ENCODE measurements around the gene NLGN1.
"Not testable (repeated sequence)": the region's sequence is repeated elsewhere in the genome, so short reads cannot be mapped to it uniquely, and the experiment has no call there.

Gene NLGN1

DNA sequence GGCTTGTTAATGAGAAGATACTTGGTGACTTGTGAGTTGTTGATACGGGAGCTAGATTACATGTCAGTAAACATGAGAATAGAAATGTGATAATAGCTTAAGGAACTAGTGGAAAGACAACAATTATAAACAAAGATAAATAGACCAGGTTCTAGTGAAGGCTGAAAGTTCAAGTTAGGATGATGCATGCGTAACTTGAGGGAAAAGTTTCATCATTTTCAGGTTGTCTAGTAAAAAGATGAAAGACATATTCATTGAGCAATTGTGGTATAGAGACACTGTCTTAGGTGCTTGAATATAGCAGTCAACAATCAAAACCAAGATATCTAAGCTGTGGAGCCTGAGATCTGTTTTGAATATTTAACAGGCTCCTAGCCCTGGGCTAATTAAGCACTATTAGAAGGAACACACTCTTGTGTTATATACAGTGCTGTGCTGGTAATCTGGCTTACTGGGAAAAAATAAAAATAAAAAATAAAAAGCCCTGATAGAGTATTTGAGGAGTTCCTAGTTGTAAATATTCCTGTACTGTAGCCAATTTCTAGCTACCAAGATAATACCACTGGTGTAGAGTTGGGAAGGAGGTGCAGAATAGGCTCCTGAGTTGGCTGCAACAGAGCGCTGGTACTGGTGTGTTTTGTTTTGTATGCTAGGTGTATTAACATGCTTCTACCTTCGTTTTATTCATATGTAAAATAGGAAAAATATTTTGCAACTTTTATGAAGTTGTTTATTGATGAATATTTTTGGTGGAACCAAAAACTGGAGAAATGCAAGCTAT lies 68.5 kb downstream of the NLGN1 start:
- Mint-ChIP-seq H3K9me3 (no peaks in the 10 kb centered on the region), H3K27me3 (ENCODE audit: low read depth) (no peaks in the 10 kb centered on the region), H3K27ac (no peak overlapping the region), H3K36me3 (ENCODE audit: low read depth) (no peaks in the 10 kb centered on the region), H3K4me1 (ENCODE audit: low read depth) (no peaks in the 10 kb centered on the region), H3K4me3 (no peak overlapping the region)
- no peak for DNase-seq (ENCODE audit: low spot score)

DNA sequence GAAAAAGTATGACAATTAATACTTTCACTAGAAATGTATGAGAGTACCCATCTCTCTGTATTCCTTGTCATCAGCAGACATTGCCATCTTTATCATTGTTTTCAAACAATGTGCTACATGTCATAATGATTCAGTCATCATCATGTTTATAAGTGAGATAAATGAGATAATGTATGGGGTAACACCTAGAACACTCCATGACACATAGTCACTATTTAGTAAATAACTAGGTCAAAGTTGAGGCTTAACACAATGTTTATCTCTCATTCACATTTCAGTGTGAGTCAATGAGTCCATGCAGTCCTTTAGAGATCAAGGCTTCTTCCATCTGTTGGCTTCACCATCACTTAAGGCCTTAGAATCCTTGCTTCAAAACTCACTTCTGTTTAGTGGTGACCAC lies 70.0 kb downstream of the NLGN1 start:
- no peak for DNase-seq (ENCODE audit: low spot score)
- H3K4me3 Mint-ChIP-seq: no peak overlapping the region
- no peak overlapping the region for H3K27ac Mint-ChIP-seq
- H3K27me3 Mint-ChIP-seq (ENCODE audit: low read depth): no peaks in the 10 kb centered on the region
- no peaks in the 10 kb centered on the region for H3K9me3 Mint-ChIP-seq
- H3K36me3 Mint-ChIP-seq (ENCODE audit: low read depth): no peaks in the 10 kb centered on the region
- no peaks in the 10 kb centered on the region for H3K4me1 Mint-ChIP-seq (ENCODE audit: low read depth)

DNA sequence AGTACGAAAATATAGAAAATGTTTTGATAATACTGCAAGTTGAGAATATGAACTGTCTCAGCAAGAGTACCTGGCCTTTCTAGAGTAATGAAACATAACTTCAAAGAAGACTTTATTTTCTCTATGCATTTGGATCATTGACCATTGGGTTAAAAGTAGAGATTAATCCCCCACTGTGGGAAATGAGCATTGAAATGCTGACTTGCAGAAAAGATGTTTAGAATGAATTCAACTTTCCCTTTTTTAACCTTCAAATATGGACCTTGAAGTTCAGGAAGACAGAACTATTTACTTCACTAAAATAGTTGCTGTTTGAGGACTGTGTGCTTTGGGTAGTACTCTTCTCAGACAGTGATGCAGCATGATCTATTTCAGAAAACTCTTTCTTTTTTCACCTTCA lies 75.7 kb downstream of the NLGN1 start:
- no peaks in the 10 kb centered on the region for H3K36me3 Mint-ChIP-seq (ENCODE audit: low read depth)
- no peaks in the 10 kb centered on the region for H3K9me3 Mint-ChIP-seq
- H3K4me3 Mint-ChIP-seq: no peak overlapping the region
- no peaks in the 10 kb centered on the region for H3K4me1 Mint-ChIP-seq (ENCODE audit: low read depth)
- no peak overlapping the region for H3K27ac Mint-ChIP-seq
- H3K27me3 Mint-ChIP-seq (ENCODE audit: low read depth): no peaks in the 10 kb centered on the region
- DNase-seq (ENCODE audit: low spot score): no peak

DNA sequence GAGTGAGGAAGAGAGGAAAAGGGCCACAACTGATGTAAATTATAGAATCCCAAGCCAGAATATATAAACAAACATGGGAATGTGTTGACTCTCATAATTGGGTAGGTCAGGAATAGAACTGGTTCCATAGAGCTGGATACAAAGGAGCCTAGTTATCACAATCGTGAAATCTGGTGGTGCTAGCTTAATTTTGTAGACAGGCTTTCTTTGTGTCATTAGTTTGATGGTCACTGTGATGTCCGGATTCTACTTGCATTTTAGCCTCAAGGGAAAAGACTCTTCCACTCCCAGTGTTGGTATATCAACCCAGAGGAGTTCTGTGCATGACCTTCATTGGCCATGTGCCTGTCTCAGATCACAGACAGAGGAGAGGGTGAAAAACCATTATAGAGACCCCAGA lies 81.8 kb downstream of the NLGN1 start:
- peaks cover 3% of the 10 kb centered on the region for H3K9me3 Mint-ChIP-seq

DNA sequence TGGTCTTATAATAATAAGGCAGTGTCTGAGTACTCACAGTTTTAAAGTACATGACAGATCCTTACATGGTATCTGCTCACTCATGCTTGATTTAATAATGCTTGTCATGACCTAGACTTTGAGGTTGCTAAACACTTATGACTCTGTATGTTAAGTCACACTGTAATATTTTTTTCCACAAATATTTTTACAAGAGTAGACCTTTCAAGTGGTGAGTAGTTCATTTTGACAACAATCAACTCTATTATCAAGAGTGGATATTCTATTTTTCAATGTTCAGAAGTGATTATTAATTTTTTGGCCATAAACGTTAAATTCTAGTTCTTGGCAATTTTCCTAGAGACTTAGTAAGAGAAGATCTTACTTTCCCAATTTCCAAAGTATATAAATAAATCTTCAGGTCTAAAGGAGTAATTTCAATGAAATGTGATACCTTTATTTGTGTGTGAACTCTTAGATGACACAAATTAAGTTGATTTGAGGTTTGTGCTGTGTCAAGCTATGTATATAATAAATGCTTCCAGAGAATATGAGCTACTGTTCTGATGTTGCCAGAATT lies 104.5 kb downstream of the NLGN1 start:
- Mint-ChIP-seq H3K27me3 (ENCODE audit: low read depth) (no peaks in the 10 kb centered on the region), H3K9me3 (no peaks in the 10 kb centered on the region), H3K36me3 (ENCODE audit: low read depth) (no peaks in the 10 kb centered on the region), H3K4me1 (ENCODE audit: low read depth) (no peaks in the 10 kb centered on the region), H3K27ac (no peak overlapping the region), H3K4me3 (no peak overlapping the region)
- DNase-seq (ENCODE audit: low spot score): no peak

More for the DNA sequence above, 81.8 kb downstream of the NLGN1 start:
- H3K36me3 Mint-ChIP-seq (ENCODE audit: low read depth): no peaks in the 10 kb centered on the region
- no peaks in the 10 kb centered on the region for H3K27me3 Mint-ChIP-seq (ENCODE audit: low read depth)
- no peak overlapping the region for H3K27ac Mint-ChIP-seq
- H3K4me1 Mint-ChIP-seq (ENCODE audit: low read depth): no peaks in the 10 kb centered on the region
- DNase-seq (ENCODE audit: low spot score): no peak
- no peak overlapping the region for H3K4me3 Mint-ChIP-seq

DNA sequence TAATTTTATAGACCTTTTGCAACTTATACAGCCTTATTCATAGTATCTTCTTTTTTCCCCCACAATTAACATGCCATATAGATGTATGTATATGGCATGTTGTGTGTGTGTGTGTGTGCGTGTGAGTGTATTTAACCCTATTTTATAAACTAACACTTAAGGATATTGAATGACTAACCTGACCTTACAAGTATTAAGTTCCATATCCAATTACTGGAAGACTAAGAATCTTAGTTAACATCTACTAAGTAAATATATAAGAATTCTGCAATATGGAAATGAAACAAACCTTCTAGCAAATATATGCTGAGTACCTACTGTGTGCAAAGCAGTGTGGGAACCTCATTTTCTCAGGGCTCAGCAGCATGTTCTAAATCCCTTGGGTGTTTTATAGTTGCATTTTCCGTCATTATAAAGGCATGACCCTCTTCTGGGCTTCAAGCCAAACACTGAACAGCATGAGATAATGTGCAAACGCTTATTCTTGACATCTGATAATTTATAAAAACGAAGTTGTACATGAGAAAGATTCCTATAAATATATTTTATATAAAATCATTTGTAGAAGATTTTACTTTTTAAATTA lies 105.5 kb downstream of the NLGN1 start:
- Mint-ChIP-seq H3K4me3 (no peak overlapping the region), H3K27me3 (ENCODE audit: low read depth) (no peaks in the 10 kb centered on the region), H3K36me3 (ENCODE audit: low read depth) (no peaks in the 10 kb centered on the region), H3K27ac (no peak overlapping the region), H3K9me3 (no peaks in the 10 kb centered on the region), H3K4me1 (ENCODE audit: low read depth) (no peaks in the 10 kb centered on the region)
- no peak for DNase-seq (ENCODE audit: low spot score)

DNA sequence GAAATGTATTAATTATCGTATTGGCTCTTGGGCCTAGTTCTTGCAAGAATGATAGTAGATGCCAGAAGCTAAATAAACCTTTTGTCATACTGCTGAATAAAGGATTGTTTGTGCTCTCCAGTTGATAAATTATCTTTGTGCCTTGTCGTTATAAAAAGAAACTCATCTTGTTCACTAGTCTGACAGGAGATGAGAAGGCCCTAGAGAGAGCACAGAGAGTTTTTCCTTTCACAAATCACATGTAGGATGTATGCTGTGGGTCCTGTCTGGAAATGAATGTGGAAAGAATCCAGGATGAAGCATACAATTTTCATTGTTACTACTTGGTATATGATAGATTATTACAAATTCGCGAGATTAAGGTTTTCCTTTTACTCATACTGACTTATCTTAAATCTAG lies 113.0 kb downstream of the NLGN1 start:
- Mint-ChIP-seq H3K4me1 (ENCODE audit: low read depth) (no peaks in the 10 kb centered on the region), H3K27me3 (ENCODE audit: low read depth) (no peaks in the 10 kb centered on the region), H3K27ac (no peak overlapping the region), H3K4me3 (no peak overlapping the region), H3K36me3 (ENCODE audit: low read depth) (no peaks in the 10 kb centered on the region), H3K9me3 (peaks cover 5% of the 10 kb centered on the region)
- no peak for DNase-seq (ENCODE audit: low spot score)

DNA sequence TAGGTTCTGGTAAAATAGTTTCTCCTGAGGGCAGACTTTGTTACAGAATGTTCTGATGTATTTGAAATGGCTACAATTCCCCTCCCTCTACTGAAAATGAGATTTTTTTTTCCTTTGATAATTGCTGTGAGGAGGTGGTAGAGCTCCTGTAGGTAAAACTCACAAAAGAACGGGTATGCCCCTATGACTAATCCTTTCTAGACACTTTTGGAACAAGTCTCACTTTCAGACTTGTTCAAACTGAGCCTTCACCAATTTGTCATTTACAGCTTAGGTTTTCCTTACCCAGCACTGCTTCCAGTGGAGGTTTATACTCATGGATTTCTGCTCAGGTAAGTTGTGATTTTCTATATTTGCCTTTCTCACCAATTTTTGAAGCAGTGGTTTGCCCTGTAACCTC lies 115.6 kb downstream of the NLGN1 start:
- Mint-ChIP-seq H3K9me3 (peaks cover 5% of the 10 kb centered on the region), H3K4me3 (no peak overlapping the region), H3K4me1 (ENCODE audit: low read depth) (no peaks in the 10 kb centered on the region), H3K27ac (no peak overlapping the region), H3K36me3 (ENCODE audit: low read depth) (no peaks in the 10 kb centered on the region), H3K27me3 (ENCODE audit: low read depth) (no peaks in the 10 kb centered on the region)
- no peak for DNase-seq (ENCODE audit: low spot score)

DNA sequence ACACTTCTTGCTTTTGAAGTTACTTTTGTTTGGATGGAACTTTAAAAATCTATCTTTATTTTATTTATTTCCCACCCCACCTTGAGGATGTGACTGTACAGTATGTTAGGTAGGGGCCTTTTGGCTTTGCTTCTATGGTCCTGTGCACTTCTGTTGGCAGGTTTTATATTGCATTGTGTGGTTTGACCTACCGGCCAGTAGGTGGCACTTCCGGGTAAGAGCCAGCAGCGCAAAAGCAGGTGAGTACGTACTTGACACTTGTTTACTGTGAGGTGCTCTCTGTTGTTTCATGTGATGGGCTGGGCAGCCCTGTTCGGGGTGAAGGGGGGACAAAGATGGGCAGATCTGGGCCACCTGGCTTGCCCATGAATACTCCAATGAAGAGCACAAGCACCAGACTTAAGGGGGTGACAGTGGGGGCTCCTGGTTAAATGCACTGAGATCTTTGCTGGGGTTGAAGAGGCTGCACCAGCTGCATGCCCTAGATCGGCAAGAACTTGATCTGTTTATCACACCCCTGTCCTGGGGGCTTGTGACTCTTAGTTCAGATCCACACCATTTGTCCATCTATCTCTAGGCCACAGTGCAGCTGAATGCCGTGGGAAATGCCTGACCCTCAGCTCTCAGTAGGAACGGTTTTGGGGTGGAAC lies 131.6 kb downstream of the NLGN1 start:
- Mint-ChIP-seq H3K27ac (no peak overlapping the region), H3K4me1 (ENCODE audit: low read depth) (no peaks in the 10 kb centered on the region), H3K27me3 (ENCODE audit: low read depth) (no peaks in the 10 kb centered on the region), H3K4me3 (no peak overlapping the region), H3K36me3 (ENCODE audit: low read depth) (no peaks in the 10 kb centered on the region), H3K9me3 (peaks cover 27% of the 10 kb centered on the region)
- no peak for DNase-seq (ENCODE audit: low spot score)

DNA sequence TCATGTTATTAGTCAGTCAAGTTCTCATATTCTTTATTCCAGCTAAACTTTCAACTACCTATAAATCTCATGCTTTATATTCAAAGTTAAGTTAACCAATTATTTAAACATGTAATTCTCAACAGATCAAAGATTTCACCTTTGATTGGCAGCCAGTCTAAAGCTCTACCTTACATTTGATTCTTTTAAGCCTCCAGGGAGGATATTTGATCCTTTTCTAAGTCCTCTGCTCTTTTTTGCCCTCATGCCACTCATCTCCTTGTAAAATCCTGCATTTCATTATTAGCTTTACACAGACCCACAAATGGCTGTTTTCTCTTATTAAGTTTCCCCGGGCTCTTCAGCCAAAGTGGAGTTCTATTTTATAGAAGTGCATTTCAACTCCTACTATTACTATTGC lies 134.1 kb downstream of the NLGN1 start:
- no peaks in the 10 kb centered on the region for H3K4me1 Mint-ChIP-seq (ENCODE audit: low read depth)
- peaks cover 10% of the 10 kb centered on the region for H3K9me3 Mint-ChIP-seq
- DNase-seq (ENCODE audit: low spot score): no peak
- no peak overlapping the region for H3K27ac Mint-ChIP-seq
- no peak overlapping the region for H3K4me3 Mint-ChIP-seq
- H3K36me3 Mint-ChIP-seq (ENCODE audit: low read depth): no peaks in the 10 kb centered on the region
- no peaks in the 10 kb centered on the region for H3K27me3 Mint-ChIP-seq (ENCODE audit: low read depth)

DNA sequence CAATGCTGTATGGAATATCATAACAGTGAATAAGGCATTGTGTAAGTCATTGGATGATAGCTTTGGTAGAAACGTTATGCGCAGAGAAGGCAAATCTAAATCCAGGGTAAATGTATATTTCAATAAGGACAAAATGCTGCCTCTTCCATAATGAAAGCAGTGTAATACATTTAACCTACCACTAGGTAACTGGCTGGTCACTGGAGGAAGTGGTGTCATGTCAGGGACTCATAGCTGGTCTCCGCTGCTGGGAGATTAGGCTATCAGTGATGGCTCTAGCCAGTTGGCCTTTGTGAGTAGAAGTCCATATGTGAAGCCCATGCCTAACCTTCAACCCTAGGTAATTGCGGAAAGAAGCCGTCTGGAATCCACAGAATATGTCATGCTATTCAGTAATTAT lies 140.9 kb downstream of the NLGN1 start:
- no peaks in the 10 kb centered on the region for H3K9me3 Mint-ChIP-seq
- no peaks in the 10 kb centered on the region for H3K27me3 Mint-ChIP-seq (ENCODE audit: low read depth)
- no peaks in the 10 kb centered on the region for H3K4me1 Mint-ChIP-seq (ENCODE audit: low read depth)

DNA sequence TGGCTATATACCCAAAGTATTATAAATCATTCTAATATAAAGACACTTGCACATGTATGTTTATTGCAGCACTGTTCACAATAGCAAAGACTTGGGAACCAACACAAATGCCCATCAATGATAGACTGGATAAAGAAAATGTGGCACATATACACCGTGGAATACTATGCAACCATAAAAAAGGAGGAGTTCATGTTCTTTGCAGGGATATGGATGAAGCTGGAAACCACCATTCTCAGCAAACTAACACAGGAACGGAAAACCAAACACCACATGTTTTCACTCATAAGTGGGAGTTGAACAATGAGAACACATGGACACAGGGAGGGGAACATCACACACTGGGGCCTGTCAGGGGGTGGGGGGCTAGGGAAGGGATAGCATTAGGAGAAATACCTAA lies 148.0 kb downstream of the NLGN1 start:
- not testable (repeated sequence) for H3K4me3 Mint-ChIP-seq; H3K9me3 Mint-ChIP-seq; DNase-seq (ENCODE audit: low spot score); H3K36me3 Mint-ChIP-seq (ENCODE audit: low read depth); H3K27me3 Mint-ChIP-seq (ENCODE audit: low read depth); H3K4me1 Mint-ChIP-seq (ENCODE audit: low read depth); H3K27ac Mint-ChIP-seq

More for the DNA sequence above, 140.9 kb downstream of the NLGN1 start:
- DNase-seq (ENCODE audit: low spot score): no peak
- no peak overlapping the region for H3K4me3 Mint-ChIP-seq
- no peaks in the 10 kb centered on the region for H3K36me3 Mint-ChIP-seq (ENCODE audit: low read depth)
- no peak overlapping the region for H3K27ac Mint-ChIP-seq

DNA sequence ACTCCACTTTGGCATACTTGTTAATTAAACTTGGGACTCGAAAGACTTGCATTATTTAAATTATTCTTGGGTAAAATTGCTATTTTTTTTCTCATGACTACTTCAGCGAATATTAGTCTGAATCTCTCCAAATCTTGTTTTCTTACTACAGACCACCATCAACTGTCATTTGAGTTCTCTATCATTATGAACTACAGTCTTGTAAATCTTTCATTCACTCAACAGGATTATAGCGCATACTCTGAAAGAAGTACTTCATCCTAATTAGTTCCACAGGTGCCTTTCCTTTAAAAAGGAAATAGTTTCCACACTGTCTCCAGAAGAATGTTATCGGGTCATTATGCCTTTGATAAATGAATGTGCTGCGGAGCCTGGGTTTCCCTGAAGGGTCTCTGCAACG lies 149.5 kb downstream of the NLGN1 start:
- no peak overlapping the region for H3K4me3 Mint-ChIP-seq
- no peaks in the 10 kb centered on the region for H3K9me3 Mint-ChIP-seq
- no peaks in the 10 kb centered on the region for H3K36me3 Mint-ChIP-seq (ENCODE audit: low read depth)
- H3K27me3 Mint-ChIP-seq (ENCODE audit: low read depth): no peaks in the 10 kb centered on the region
- no peaks in the 10 kb centered on the region for H3K4me1 Mint-ChIP-seq (ENCODE audit: low read depth)
- H3K27ac Mint-ChIP-seq: no peak overlapping the region
- DNase-seq (ENCODE audit: low spot score): no peak

DNA sequence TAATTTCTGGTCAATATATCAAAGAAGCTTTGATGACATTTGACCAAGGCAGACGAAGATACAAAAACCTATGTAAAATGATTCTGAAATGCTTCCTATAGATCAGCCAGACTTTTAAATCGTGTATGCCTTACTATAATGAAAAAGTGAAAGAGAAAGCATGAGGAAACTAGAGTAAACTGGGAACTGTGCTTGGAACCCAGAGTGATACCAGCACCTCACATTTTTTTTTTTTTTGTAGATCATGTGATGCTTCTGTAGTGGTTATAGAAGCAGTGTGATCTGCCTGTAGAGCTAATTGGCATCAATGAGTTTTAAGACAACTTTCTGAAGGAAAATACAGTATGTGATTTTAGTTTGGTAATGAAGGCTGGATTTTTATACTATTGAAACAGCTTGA lies 150.7 kb downstream of the NLGN1 start:
- Mint-ChIP-seq H3K9me3 (no peaks in the 10 kb centered on the region), H3K27ac (no peak overlapping the region), H3K4me1 (ENCODE audit: low read depth) (no peaks in the 10 kb centered on the region), H3K27me3 (ENCODE audit: low read depth) (no peaks in the 10 kb centered on the region), H3K36me3 (ENCODE audit: low read depth) (no peaks in the 10 kb centered on the region), H3K4me3 (no peak overlapping the region)
- DNase-seq (ENCODE audit: low spot score): no peak

Data from T-helper 2 cell treated with Interferon-gamma antibody and Interleukin-4, amounts not matched to agents 5 μg/mL and 100 μg/mL, for 36 hours (primary cell).